K562 (cell line): Measurements from ENCODE around the gene AJAP1.

Experiments used
- ARNT ChIP-seq, 2 experiments: fragments of 450-650 bp; IDR thresholded peaks; 2 replicates each; pipeline ENCODE4 v1.6.1; 2016; ENCODE audit warnings: mild to moderate bottlenecking in 1 of 2
- CREB5 ChIP-seq: fragments of 250-450 bp; sonication (Bioruptor Pico); IDR thresholded peaks from 2 replicates; pipeline ENCODE4 v1.5.0; 2020; ENCODE audit warnings: mild to moderate bottlenecking
- CTCF ChIP-seq, 3 experiments: IDR thresholded peaks in 2 of 3; conservative IDR thresholded peaks in 1 of 3; 2 replicates each; pipeline ENCODE4 v1.5.1; 2011 to 2012; ENCODE audit warnings: low read length in 3 of 3, mild to moderate bottlenecking in 3 of 3, control low read depth in 2 of 3, improper control_type of control experiment in 1 of 3, inconsistent platforms in 1 of 3, low read depth in 1 of 3, mixed read lengths in 1 of 3, moderate library complexity in 1 of 3; ENCODE audit not compliant: insufficient read depth in 2 of 3
- EGR1 ChIP-seq: fragments of 450-650 bp; conservative IDR thresholded peaks from 2 replicates; pipeline ENCODE4 v1.6.1; 2017; ENCODE audit warnings: mild to moderate bottlenecking
- NRF1 ChIP-seq, 2 experiments: fragments of 450-650 bp; IDR thresholded peaks in 1 of 2; conservative IDR thresholded peaks in 1 of 2; 2 replicates each; pipeline ENCODE4 v1.6.1; 2014; ENCODE audit warnings: mild to moderate bottlenecking in 2 of 2
- TAF1 ChIP-seq: IDR thresholded peaks from 2 replicates; pipeline ENCODE4 v1.6.1; 2011; ENCODE audit warnings: mild to moderate bottlenecking, low read length, moderate library complexity; ENCODE audit not compliant: insufficient read depth, control insufficient read depth, severe bottlenecking; ENCODE audit errors: extremely low read depth
- ZNF140 ChIP-seq: fragments of 250-450 bp; sonication (Bioruptor Pico); IDR thresholded peaks from 2 replicates; pipeline ENCODE4 v1.8.0; 2021; ENCODE audit warnings: moderate library complexity, mild to moderate bottlenecking, inconsistent platforms

GRCh38 chr1:4760088-4760487, 105.7 kb downstream of the AJAP1 start:
- TF ChIP-seq NRF1 (conservative IDR thresholded peaks at IDR 0.05 in 1 of 2, IDR thresholded peaks at IDR 0.05 in 1 of 2) (no peak), EGR1 (no peak), ZNF140 (CRISPR knock-in tag) (no peak), CTCF (IDR thresholded peaks at IDR 0.05 in 2 of 3, conservative IDR thresholded peaks at IDR 0.05 in 1 of 3; ENCODE audit: insufficient read depth in 2 of 3, low read depth in 1 of 3, low read length in 3 of 3) (no peak), ARNT (IDR thresholded peaks at IDR 0.05) (no peak), CREB5 (CRISPR knock-in tag) (no peak), TAF1 (no peak)
